AG04449 (cell line): Measurements from ENCODE around the gene GREM1.

Experiments
- CTCF ChIA-PET: fragments of 350-600 bp; formaldehyde crosslinking; extraction: SDS; loops from one replicate; lab custom pipeline; 2021; ENCODE audit warnings: antibody characterized with exemption; lab: Yijun Ruan, JAX
- POLR2A ChIA-PET: fragments of 400-600, 350-600 bp; formaldehyde crosslinking; extraction: SDS; loops from one replicate; lab custom pipeline; 2020; ENCODE audit warnings: antibody characterized with exemption, inconsistent platforms; lab: Yijun Ruan, JAX
- DNase-seq: peaks from one replicate; pipeline ENCODE4 v3.0.0-alpha.2; 2010; ENCODE audit warnings: low read depth, low spot score
- H3K4me3 ChIP-seq: 2 replicates; pipeline ENCODE4 v1.5.1; 2011; ENCODE audit warnings: low read depth, mild to moderate bottlenecking, control low read depth, low read length
- TF ChIP-seq, protein P1 (sequence below): IDR thresholded peaks from one replicate; pipeline ENCODE4 v1.5.1; 2011; ENCODE audit warnings: mild to moderate bottlenecking, moderate library complexity, low read length, control low read depth, inconsistent platforms; ENCODE audit not compliant: insufficient read depth; ENCODE audit errors: missing control alignments

Gene GREM1

DNA sequence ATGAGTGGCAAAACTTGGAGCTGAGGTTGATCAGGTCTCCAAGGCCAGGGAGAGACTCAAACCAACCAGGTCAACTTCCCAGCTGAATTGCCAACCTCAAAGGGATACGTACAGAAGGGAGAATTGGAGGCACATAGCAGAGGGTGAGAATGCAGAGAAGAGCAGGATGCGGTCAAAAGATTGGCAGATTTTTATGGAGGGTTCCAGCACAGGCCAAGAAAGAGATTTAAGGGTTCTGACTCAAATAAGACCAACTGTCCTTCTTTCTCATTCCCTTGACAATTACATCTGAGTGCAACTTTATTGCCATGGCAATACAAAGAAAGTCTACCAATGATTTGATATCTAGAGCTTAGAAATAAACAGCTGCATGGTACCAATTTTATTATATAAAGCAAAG is 43.1 kb upstream of the GREM1 start:
- ChIA-PET CTCF (interaction anchor here (0.5 to 2.5 kb wide), 4 partner anchors 12 to 322 kb away, joined by 4 to 22 read pairs (median 4); no protein-coding TSS in a partner anchor), POLR2A (no interaction called here)
- TF ChIP-seq, protein P1, sequence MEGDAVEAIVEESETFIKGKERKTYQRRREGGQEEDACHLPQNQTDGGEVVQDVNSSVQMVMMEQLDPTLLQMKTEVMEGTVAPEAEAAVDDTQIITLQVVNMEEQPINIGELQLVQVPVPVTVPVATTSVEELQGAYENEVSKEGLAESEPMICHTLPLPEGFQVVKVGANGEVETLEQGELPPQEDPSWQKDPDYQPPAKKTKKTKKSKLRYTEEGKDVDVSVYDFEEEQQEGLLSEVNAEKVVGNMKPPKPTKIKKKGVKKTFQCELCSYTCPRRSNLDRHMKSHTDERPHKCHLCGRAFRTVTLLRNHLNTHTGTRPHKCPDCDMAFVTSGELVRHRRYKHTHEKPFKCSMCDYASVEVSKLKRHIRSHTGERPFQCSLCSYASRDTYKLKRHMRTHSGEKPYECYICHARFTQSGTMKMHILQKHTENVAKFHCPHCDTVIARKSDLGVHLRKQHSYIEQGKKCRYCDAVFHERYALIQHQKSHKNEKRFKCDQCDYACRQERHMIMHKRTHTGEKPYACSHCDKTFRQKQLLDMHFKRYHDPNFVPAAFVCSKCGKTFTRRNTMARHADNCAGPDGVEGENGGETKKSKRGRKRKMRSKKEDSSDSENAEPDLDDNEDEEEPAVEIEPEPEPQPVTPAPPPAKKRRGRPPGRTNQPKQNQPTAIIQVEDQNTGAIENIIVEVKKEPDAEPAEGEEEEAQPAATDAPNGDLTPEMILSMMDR: no peak
- DNase-seq: no peak
- no peak overlapping the region for H3K4me3 ChIP-seq

DNA sequence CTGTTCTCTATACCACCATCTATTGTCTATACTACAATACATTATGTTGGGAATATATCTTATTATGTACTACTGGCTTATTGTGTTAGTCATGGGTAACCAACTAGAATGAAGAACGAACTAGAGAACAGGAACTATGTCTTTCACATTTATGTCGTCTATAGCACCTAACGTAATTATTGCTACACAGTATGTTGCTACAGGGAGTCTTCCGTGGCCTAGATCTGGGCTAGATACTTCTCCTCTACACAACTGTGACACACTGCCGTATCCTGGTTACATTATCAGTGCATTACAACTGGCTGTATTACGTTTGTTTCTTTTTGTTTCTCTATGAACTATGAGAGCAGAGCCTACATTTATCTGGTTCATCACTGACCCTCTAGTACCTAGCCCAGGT is 42.3 kb upstream of the GREM1 start:
- ChIA-PET POLR2A (no interaction called here), CTCF (interaction anchor here (0.5 to 2.5 kb wide), 4 partner anchors 9 to 321 kb away, joined by 3 to 22 read pairs (median 4); no protein-coding TSS in a partner anchor)
- no peak for DNase-seq
- H3K4me3 ChIP-seq: no peak overlapping the region
- TF ChIP-seq, protein P1: no peak

DNA sequence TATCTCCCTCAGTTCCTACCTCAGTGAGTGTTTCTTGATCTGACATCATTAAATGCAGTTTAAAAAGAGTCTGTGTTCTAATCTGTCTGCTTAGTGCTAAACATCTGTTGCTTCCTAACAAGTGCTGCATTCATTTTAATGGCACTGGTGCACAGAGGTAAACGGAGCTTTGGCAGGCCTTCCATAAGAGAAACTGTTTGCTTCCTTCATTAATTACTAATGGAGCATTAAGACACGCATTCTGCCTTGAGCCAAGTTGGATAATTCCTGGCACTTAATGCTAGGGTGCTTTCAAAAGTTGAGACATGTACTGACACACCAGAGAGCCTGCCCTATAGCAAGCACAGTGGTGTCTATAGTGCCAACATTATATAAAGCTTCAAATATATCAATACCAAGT is 41.6 kb upstream of the GREM1 start:
- CTCF ChIA-PET: interaction anchor here (0.8 to 2.5 kb wide), 3 partner anchors 10 to 20 kb away, joined by 3 to 22 read pairs (median 3); no protein-coding TSS in a partner anchor
- TF ChIP-seq, protein P1: no peak
- H3K4me3 ChIP-seq: no peak overlapping the region
- no peak for DNase-seq
- POLR2A ChIA-PET: no interaction called here

DNA sequence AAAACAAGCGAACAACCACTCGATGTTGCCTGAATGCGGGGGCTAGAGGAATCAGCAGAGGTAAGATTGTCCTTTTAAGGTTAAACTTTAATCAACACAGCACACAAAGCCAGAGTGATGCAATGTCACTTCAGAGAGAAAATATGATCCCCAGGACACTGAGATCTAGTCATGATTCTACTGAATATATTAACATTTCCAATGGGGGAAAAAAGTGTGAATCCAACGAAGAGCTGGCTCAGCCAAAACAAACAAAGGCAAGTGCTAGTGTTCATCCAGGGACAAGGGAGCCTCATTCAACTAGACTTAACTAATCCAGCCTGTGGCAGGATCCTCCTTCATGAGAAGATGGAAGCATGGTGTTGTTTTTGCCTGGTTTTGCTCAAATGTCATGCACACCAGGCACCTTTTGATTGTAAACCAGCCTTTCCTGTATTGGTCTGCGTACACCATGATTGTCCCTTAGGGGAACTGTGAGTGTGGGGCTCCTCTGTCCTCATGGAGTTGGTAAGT is 40.5 kb upstream of the GREM1 start:
- no peak for DNase-seq
- TF ChIP-seq, protein P1: no peak
- no peak overlapping the region for H3K4me3 ChIP-seq
- ChIA-PET POLR2A (no interaction called here), CTCF (interaction anchor here (2.8 kb wide), 1 partner anchor 15 kb away, joined by 10 read pairs; no protein-coding TSS in a partner anchor)

DNA sequence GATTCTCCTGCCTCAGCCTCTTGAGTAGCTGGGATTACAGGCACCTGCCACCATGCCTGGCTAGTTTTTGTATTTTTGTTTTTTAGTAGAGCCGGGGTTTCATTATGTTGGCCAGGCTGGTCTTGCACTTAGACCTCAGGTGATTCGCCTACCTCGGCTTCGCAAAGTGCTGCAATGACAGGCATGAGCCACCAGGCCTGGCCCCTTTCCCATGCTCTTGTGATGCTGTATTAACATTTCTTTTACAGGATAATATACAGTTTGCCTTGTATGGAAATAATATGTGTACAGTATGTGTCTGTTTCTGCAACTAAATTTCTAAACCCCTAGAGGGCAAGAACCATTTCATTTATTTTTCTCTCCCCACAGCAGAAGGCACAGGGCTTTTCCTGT is 38.5 kb upstream of the GREM1 start:
- POLR2A ChIA-PET: interaction anchor here (1.7 kb wide), 1 partner anchor 43 kb away, joined by 4 read pairs; no protein-coding TSS in a partner anchor
- TF ChIP-seq, protein P1: no peak
- no peak for DNase-seq
- no peak overlapping the region for H3K4me3 ChIP-seq
- CTCF ChIA-PET: interaction anchor here (0.6 to 2.8 kb wide), 4 partner anchors 8 to 35 kb away, joined by 3 to 14 read pairs (median 6); no protein-coding TSS in a partner anchor

DNA sequence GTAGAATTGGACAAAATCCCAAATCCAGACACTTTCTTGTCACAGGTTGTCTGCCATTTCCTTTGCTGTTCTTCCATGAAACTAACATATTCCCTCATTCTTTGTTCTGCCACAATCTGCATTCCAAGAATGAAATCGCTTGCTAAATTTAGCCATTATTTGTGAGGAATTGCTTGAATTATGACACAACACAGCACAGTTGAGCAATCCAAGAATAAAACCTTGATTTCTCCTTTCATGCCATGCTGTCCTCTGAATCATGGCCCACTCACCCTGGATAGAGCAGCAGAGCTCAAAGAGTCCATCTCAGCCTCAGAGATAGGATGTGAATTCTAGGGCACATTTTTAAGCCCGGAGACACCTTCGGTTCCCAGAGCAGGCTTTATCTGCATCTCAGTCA is 35.2 kb upstream of the GREM1 start:
- TF ChIP-seq, protein P1: no peak
- CTCF ChIA-PET: interaction anchor here (0.6 to 4.3 kb wide), 3 partner anchors 11 to 20 kb away, joined by 3 to 21 read pairs (median 3); no protein-coding TSS in a partner anchor
- DNase-seq: no peak
- no peak overlapping the region for H3K4me3 ChIP-seq
- POLR2A ChIA-PET: interaction anchor here (1.1 to 3.6 kb wide), 3 partner anchors 23 to 169 kb away, joined by 3 to 24 read pairs (median 3); no protein-coding TSS in a partner anchor
